ENCODE measurements around the gene MBD3.
A peak's percentile ranks its signal among the peaks of the same experiment; 100 is the strongest.
"Not testable (repeated sequence)": the region's sequence is repeated elsewhere in the genome, so short reads cannot be mapped to it uniquely, and the experiment has no call there.

Gene MBD3

DNA sequence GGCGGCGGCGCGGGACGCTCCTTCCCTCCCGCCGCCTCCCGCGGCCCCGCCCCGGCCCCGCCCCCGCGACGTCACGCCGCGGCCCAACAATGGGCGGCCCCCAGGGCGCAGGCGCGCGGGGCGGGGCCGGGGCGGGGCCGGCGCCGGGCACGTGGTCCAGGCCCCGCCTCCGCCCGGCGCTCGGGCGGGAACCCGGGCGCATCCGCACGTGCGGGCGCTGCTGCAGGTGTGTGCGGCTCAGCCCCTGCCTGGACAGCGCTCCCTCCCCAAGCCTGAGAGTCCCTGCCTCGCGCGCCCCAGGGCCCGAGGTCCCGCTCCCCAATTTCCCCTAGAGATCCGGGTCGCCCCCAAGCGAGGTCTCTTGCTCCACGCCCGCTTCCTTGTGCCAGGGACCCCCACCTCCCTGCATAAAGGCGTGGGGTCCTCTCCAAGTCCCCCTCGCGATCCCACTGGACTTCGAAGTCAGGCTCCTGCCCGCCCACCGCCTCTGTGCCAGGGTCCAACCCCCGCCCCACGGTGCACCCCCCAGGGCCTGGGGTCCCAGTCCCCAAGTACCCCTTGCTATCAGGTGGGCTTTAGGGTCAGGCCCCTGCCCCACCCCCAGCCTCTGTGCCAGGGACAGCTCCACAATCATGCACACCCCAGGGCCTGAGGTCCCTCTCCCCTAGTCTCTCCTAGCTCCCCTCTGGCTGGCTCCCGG is 24.2 kb downstream of the MBD3 start, which contains the start of gene MEX3D:
Gene MEX3D (minus strand): TSS at position 6 of the 700 bp plus-strand sequence. CDS start 267 bp downstream, outside the sequence.
- peak; percentile 92 for DNase-seq

DNA sequence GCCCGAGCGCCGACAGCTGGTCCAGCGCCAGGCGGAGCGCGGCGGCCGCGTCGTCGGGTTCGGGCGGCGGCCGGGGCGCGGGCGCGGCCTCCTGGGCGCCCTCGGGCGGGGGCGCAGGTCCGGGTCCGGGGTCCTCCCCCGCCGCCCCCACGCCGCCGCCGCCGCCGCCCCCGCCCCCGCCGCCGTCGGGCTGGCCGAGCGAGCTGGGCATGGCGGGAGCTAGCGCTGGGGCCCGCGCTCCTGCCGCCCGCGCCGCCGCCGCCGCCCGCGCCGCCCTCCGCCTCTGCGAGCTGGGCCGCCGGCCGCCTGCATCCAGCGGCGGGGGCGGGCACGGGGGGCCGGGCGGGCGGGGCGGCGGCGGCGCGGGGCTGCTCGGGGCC is 24.8 kb downstream of the MBD3 start:
- DNase-seq: peak; percentile 65

DNA sequence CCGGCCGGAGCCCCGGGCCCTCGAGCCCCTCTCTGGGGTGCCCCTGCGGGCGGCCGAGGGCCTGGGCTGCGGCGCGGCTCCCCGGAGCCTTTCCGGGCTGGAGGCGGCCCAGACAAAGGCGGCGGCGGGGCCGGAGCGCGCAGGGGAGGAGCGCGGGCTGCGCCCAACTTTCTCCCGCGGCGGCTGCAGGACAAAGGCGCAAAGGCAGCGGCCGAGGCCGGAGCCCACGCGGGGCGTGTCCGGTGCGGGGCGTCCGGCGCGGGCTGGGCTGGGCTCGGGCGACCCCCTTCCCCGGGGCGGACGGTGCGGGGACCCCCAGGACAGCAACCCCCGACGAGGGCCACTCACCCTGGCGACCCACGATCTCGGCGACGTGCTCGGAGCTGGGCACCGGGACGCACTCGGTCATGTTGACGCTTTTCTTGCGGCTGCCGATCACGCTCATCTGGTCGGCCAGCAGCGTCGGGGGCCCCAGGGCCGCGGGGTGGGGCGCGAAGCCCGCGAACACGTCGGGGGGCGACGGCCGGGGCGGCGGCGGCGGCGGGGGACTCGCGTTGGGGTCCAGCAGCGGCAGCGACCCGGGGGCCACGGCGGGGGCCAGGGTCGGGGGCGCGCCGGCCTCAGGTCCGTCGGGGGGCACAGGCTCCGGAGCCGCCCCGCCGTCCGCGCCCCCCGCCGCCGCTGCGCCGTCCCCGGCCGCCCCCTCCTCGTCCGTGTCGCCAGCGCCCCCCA is 25.4 kb downstream of the MBD3 start:
- DNase-seq: peak; percentile 70

DNA sequence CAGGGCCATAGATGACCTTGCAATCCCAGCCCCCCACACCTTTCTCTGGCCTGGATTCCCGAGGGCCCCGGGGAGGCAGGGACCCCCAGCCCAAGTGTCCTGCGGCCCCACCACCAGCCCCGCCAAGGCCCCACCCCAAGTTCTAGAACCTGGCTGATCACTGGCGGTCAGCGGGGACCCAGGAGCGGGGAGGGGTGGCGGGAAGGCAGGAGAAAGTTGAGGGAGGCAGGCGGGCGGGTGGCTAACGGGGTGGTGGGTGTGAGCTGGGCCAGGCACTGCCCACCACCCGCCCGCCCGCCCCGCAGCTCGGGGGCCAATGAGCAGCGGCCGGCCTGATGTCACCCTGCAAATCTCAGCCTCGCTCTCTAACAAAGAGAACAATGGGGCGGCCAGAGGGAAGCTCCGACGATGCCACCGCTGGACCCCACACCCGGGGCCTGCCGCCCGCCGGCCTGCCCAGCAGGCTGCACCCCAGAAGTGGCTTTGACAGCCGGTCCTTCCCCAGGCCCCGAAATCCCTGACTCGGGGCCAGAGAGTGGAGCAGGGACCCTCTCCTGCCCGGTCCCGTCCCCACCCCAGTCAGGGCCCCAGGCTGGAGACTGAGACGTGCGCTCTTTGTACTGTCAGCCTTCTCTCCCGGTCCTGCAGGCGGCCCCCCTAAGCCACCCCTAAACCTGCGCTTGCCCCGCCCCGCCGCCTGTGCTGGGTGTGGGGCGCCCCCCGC is 26.1 kb downstream of the MBD3 start:
- peak; percentile 85 for DNase-seq

DNA sequence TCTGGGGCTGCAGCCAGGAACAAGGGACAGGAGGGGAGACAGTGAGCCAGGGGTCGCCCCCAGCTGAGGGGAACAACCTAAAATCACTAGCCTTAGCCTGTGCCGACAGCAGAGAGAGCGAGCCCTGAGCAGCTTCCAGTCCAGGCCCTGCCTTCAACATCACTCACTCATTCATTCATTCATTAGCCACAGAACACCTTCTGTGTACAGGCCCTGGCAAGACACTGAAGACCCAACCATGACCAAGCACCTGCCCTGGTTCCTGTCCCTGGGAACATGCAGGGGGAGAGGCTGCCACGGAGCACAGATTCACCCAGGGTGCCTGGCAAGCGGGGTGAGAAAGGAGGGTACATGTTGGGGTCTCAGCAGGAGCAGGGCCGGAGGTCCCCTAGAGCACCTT is 29.4 kb downstream of the MBD3 start:
- no peak for DNase-seq

DNA sequence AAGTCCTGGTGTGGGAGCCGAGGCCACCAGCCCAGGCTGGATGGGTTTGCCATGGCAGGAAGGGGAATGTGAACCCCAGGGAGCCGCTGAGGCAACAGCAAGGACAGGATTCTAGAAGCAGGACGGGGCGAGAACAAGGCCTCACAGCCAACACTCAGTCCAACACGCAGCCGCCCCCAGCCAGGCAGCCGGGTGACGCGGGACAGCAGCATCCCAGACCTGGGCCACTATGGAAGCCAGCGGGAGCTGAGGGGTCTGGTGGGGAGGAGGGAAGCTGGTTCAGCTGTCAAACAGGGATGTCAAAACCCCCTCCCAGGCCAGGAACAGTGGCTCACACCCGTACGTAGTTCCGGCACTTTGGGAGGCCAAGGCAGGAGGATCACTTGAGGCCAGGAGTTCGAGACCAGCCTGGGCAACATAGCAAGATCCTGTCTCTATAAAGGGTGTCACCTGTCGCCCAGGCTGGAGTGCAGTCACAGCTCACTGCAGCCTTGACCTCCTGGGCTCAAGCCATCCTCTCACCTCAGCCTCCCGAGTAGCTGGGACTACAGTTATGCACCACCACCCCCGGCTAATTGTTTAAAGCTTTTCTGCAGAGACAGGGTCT is 31.3 kb downstream of the MBD3 start:
- DNase-seq: no peak

DNA sequence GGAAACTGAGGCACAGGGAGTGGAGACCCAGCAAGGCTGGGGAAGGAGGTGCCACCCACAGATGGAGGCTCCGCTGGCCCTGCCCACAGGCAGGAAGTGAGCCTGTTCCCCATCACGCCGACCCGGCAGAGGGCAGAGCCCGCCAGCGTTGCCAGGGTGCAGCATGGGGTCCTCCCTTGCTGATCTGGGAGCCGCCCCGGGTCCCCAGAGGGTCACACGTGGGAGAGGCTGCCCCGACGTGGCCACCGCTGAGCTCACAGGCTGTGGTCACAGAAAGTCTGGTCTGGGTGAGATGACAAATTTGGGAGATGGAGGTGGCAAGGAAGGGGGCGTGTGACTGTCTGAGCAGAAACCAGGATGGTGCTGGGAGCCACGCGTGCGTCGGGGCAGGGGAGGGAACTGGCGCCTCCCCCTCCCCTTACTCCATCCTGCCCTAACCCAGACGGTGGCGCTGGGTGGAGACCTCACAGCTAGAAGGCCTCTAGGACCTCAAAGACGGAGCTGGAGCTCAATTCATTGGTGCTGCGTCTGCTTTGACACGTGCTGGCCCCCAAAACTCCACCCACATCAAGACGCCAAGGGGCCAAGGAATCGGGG is 32.3 kb downstream of the MBD3 start:
- no peak for DNase-seq

DNA sequence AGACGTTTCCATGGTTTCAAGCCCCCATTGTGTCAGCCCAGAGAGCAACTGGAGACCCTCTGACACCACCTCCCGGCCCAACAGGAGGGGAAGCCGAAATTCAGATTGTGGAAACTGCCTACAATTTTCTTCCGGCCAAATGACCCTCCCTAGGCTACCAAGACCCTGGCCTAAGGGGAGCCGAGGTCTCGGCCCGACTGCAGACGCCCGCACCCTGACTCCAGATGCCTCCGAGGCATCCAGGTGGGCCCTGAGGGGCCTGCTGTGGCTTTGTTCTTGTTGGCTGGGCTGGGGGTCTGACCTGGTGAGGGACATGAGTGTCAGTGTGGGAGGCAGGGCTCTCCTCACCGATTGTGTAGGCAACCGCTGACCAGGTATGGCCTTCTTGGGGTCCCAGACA is 34.1 kb downstream of the MBD3 start:
- no peak for DNase-seq

DNA sequence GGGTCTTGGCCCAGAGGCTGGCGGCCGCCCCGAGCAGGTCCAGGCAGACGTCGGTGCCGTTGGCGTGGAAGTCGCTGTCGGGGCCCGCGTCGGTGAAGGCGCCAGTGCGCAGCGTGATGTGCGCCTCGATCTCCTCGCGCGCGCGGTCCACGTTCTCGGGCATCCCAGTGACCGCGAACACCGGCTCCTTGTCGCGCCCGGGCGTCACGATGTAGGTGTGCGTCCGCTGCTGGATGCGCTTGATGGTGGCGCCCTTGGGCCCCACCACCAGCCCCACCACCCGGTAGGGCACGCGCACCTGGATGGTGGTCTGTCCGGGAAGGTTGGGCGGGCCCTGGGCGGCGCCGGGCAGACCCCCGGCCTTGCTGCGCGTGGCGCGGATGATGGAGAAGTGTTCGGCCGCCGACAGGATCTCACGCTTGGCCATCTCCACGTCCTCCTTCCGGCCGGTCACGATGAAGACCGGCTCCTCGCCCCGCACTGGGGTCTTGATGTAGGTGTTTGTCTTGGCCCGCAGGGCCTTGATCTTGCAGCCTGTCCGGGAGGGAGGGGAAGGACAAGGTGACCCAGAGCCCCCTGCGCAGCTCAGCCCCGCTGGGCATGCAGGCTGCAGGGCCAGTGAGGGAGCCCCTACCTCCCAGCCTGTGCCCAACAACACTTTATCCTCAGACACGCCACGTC is 36.1 kb downstream of the MBD3 start:
- DNase-seq: no peak

DNA sequence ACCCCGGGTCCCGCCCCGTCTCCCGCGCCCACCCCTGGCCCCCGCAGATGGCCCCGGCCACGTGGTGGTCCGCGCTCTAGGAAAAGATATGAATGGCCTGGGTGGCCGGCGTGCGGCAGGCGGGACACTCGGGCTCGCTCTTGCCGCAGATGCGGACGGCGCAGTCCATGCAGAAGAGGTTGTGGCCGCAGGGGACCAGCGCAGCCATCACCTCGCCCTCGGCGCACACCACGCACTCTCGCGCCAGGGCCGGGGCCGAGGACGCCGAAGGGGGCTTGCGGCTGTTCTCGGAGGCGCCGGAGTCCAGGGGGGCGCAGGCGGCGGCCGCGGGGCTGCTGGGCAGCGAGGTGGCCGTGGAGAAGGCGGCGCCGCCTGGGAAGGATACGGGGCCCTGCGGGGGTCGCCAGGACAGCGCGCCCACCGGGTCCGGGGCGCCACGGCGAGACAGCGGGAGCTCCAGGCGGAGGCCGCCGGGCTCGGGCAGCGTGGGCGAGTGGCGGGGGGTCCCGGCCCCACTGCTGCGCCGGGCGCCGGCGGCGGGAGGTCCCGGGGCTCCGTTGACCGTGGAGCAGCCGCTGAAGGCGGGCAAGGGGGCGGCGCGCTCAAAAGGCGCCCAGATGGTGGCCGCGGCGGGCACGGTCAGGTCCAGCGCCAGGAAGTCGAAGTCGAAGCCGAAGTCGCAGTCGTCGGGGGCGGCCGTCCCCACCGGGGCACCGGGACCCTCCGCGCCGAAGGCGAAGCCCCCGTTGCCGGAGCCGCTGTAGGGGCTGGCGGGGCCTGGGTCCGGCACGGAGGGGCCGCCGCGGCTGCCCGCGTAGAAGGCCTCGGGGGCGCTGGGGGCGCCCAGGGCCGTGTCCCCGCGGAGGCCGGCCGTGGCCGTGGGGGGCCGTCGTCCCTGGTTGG is 36.9 kb downstream of the MBD3 start:
- DNase-seq: no peak

DNA sequence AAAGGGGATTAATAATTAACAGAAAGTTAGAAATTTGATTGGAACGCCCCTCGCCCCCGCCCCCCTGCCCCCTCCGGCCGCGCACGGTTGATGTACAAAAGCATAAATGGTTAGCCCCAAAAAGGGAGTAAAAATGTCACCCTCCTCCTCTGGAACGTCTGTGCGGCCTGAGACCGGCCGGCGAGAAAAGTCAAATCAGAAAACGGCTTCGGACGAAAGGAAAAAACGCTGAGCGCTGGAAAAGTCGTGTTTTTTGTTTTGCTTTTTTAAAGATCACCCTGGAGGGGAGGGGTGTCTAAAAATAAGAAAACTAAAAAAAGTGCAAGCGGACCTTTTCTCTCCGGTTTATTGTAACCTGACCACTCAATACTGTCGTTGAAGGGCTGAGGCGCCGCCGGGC is 37.7 kb downstream of the MBD3 start:
- no peak for DNase-seq

DNA sequence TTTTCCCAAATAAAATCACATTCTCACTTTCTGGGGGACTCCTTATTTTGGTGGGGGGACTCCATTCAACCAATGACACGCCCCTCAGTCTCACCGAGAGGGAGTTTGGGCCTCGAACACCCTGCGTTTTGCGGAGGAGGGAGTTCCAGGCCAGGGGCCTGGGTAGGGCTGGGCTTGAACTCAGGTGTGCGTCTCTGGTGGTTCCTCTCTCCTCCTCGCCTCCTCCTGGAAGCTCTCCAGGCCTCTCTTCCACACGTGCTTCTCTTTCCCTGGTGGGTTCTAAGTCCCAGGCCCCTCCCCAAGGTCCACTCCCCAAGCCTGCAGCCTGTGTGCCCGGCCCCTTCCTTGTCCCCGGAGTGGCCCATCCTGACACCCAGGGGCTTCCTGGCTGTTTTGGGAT is 39.2 kb downstream of the MBD3 start:
- DNase-seq: no peak

DNA sequence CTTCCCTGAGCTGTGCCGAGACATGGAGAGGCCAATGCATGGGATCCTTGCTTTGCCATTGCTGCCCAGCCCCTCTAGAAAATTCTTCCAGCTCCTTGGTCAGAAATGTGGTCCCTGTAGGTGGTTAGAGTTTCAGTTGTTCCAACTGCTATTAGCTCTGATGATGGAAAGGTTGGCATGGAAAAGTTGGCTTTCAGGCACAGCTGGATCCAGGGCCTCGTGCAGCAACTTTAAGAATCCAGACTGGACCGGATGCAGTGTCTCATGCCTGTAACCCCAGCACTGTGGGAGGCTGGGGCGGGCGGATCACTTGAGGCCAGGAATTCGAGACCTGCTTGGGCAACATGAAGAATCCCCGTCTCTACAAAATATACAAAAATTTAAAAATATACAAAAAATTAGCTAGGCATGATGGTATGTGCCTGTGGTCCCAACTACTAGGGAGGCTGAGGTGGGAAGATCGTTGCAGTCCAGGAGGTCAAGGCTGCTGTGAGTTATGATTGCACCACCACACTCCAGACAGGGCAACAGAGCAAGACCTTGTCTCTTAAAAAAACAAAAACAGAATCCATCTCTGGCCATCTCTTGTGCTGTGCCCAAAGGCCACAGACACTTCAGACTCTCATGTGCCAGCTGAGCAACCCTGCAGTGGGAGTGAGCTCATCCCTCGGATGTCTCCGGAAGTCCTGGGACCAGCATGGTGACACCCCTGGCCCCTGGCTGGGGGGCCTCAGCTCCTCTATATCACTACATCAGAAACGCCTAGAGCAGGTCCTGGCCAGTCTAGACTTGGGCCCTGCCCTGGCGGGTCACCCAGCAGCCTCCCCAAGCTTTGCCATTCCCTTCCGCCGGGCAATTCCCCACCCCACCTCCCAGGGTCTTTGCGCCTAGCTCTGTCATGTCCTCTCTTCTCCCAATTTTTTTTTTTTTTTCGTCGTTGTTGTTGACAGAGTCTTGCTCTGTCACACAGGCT is 41.3 kb downstream of the MBD3 start:
- no peak for DNase-seq

DNA sequence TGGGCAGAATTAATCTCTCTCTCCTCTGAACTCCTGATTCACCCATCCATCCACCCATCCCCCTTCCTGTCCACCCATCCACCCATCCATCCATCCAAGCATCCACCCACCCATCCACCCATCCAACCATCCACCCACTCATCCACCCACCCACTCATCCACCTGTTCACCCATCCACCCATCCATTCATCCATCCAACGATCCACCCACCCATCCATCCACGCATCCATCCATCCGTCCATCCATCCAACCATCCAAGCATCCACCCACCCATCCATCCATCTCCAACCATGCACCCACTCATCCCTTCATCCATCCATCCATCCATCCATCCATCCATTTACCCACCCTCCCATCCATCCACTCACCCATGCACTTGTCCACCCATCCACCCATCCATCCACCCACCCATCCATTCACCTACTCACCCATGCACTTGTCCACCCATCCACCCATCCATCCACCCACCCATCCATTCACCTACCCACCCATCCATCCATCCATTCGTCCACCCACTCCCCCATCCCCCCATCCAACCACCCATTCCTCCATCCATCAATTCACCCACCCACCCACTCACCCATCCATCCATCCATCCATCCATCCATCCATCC is 43.2 kb downstream of the MBD3 start:
- DNase-seq: no peak

DNA sequence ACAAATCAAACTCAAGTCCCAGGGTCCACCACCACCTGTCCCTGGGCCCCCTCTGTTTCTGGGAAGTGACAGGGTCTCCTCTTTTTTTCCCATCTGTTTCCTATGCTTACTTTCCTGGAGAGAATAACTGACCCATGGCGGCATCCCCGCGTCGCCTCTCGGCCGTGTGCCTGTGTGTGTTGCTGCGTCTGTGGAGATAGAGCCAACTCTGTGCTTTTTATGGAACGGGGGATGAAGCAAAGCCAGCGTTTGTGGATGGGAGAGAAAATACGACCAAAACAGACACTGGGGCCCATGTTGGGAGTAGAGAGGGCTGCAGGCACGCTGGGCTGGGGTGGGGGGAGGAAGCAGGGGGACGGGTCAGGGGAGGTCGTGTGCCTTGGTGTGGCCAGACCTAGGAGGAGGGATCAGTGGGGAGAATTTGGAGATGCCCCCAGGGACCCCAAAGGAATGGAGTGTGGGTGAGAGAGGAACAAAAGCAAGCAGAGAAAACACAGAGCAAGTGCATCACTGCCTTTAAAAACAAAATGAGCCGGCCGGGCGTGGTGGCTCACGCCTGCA is 52.2 kb downstream of the MBD3 start:
- DNase-seq: no peak

DNA sequence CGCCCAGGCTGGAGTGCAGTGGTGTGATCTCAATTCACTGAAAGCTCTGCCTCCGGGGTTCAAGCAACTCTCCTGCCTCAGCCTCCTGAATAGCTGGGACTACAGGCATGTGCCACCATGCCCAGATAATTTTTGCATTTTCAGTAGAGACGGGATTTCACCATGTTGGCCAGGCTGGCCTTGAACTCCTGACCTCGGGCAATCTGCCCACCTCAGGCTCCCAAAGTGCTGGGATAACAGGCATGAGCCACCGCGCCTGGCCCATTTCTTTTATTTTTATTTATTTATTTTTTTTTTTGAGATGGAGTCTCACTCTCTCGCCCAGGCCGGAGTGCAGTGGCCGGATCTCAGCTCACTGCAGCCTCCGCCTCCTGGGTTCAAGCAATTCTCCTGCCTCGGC is 52.9 kb downstream of the MBD3 start:
- DNase-seq: not testable (repeated sequence)

DNA sequence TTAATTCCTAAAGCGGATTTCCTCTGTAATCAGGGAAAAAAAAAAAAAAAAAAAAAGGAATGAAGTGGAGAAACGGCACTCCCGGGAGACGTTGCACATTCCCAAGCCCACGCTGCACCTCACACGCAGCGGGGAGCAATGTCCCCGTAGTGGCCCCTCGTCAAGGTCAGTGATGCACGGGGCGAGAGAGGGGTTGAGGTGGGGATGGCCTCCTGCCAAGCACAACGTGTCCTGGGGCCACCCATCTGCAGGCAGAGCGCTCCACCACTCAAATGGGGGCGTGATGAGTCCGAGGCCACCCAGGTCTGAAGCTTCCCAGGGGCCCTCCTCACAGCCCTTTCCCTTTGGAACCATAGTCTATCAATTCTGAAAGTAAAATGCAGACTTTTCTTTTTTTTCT is 53.7 kb downstream of the MBD3 start:
- no peak for DNase-seq

DNA sequence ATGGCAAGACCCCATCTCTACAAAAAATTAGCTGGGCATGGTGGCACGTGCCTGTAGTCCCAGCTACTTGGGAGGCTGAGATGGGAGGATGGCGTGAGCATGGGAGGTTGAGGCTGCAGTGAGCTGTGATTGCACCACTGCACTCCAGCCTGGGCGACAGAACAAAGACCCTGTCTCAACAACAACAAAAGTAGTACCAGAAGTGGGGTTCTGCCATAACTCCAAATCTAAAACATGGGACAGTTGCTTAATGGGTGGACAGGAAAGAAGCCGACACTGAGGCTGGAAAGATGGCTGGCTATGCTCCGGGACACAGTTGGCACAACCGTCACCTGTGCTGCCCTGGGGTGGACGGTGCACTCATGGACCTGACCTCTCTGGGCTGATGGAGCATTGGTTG is 57.0 kb downstream of the MBD3 start:
- DNase-seq: not testable (repeated sequence)

DNA sequence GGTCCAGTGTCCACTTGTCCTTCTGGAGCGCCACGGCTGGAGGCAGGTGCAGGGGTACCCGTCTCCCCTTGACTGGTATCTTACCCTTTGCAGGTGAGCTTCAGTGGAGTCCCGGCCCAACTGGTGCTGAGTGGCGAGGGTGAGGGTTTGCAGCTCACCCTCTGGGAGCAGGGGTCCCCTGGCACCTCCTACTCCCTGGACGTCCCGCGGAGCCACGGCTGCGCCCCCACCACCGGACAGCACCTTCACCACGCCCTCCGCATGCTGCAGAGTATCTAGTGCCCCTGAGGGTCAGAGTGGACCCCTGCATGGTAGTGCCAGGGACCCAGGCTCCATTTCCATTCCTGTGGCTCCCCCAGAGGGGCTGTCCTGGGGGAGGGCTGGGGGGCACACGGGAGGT is 57.7 kb downstream of the MBD3 start:
- DNase-seq: no peak

Data from NCI-H69 (cell line).